NCI-H748 (cell line): ENCODE data around the gene CYP2C19.
A peak's percentile ranks its signal among the peaks of the same experiment; 100 is the strongest.
"Not testable (repeated sequence)": the region's sequence is repeated elsewhere in the genome, so short reads cannot be mapped to it uniquely, and the experiment has no call there.

Experiments
- DNase-seq: peaks from one replicate; lab custom pipeline; 2025; ENCODE audit not compliant: unreplicated experiment; lab: John Stamatoyannopoulos, UW

The CYP2C19 gene

GRCh38 chr10:94762393-94762792 lies at the start of gene CYP2C19:
CYP2C19 (plus strand) TSS chr10:94762681; CDS start chr10:94762706, 25 bp downstream.
- DNase-seq = no peak

DNA sequence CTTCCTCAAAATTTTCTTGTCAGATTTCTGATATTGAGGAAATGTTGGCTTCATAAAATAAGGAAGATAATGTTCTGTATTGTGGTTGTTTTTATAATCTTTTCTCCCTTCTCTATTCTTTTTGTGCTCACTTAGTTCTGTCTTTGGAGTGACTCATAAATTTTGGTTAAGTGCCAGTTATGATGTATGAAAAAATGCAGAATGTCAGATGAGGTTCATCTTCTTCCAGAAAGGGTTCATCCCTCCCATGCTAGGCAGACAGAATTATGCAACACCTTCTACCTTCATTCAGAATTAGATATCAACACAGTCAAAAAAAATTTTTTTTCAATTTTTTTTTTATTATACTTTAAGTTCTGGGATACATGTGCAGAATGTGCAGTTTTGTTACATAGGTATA lies 36.6 kb upstream of the CYP2C19 start:
- no peak for DNase-seq

- DNase-seq = no peak
Observed at GRCh38 chr10:94735197-94735596, 27.3 kb upstream of the CYP2C19 start.

GRCh38 chr10:94738588-94738987 lies 23.9 kb upstream of the CYP2C19 start:
- DNase-seq = no peak

DNA sequence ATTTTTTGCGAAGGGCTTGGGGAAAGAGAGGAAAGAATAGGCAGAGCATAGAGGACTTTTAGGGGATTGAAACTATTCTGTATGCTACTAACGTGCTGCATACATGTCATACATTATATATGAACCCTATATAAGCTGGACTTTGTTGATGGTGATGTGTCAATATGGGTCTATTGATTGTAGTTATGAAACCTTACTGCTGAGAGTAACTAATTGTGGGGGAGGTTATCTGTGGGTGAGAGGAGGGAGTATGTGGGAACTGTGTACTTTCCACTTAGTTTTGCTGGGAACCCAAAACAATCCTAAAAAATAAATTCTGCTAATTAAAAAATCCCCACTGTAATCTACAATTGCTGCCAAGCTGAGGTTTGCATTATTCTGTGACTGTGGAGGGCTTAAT lies 15.3 kb upstream of the CYP2C19 start:
- DNase-seq = no peak

GRCh38 chr10:94747838-94748237 lies 14.6 kb upstream of the CYP2C19 start:
- no peak for DNase-seq

DNA sequence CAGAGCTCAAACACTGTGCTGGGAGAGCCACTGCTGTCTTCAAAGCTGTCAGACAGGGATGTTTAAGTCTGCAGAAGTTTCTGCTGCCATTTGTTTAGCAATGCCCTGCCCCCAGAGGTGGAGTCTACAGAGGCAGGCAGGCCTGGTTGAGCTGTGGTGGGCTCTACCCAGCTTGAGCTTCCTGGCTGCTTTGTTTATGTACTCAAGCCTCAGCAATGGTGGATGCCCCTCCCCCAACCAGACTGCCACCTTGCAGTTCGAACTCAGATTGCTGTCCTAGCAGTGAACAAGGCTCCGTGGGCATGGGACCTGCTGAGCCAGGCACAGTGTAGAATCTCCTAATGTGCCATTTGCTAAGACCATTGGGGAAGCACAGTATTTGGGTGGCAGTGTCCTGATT lies 4.6 kb upstream of the CYP2C19 start:
- DNase-seq = no peak

DNA sequence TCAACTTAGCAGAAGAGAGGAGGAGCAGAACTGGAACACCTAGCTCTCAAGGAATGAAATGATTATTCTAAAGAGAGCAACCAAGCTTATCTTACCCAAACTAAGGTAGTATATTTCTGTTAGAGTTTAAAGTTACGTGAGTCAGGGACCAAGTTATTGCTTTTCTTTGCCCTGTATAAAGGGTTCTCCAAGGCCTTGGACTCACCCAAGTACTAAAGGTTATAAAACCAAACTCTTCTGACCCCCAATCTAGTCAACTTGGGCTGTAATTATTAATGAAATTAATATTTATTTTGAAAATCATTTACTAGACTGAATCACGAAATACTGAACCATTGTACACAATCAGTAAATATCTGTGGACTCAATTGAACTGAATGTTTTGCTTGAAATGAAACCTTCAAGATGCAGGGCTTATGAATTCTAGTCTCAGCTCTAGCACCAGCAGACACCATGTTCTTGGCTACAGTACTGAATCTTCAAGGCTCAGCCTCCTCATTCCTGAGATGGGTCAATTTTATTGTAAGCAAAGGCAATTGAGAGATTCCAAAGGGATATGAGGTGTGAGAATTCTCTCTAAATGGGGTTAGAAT lies 1.8 kb upstream of the CYP2C19 start:
- no peak for DNase-seq

DNA sequence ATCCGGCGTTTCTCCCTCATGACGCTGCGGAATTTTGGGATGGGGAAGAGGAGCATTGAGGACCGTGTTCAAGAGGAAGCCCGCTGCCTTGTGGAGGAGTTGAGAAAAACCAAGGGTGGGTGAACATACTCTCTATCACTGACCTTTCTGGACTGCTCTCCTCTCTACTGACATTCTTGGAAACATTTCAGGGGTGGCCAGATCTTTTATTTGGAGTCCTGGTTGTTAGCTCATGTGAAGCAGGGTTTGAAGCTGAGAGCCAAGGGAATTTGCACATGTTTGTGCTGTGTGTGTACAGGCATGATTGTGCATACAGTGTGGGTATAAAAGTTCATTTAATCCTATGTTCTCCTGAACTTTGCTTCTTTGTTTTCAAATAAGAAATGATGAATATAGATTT lies 12.9 kb downstream of the CYP2C19 start:
- DNase-seq = not testable (repeated sequence)

DNA sequence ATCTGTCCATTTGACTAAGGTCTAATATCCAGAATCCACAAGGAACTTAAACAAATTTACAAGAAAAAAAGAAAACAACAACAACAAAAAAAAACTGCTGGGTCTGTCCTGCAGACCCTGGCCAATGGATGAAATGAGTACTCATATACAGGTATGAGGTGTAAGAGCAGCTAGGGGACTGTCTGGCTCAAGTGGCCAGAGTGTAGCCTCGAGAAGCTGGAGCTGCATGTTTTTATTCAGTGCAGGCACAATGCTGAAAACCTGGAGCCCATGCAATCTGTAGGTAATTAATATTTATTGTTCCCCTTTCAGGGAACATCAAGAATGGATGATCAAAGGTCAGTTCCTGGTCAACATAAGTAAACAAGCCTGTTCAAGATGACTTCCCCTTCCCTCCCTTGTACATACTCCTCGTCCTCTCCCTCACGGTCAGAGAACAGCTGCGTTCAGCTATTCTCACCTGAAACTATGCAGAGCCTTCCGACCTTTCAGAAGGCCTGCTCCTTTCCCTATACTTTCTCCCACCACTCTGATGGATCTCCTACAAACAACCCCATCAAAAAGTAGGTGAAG lies 15.5 kb downstream of the CYP2C19 start:
- peak; percentile 31 for DNase-seq

- DNase-seq = no peak
Observed at GRCh38 chr10:94780844-94781243, 18.4 kb downstream of the CYP2C19 start.

- no peak for DNase-seq
Observed at GRCh38 chr10:94784256-94784655, 21.8 kb downstream of the CYP2C19 start.

- no peak for DNase-seq
Observed at GRCh38 chr10:94785211-94785610, 22.7 kb downstream of the CYP2C19 start.

- DNase-seq = not testable (repeated sequence)
Observed at GRCh38 chr10:94800551-94800950, 38.1 kb downstream of the CYP2C19 start.

GRCh38 chr10:94803307-94803706 lies 40.8 kb downstream of the CYP2C19 start:
- no peak for DNase-seq

- peak; percentile 50 for DNase-seq
Observed at GRCh38 chr10:94830025-94830424, 67.5 kb downstream of the CYP2C19 start.

DNA sequence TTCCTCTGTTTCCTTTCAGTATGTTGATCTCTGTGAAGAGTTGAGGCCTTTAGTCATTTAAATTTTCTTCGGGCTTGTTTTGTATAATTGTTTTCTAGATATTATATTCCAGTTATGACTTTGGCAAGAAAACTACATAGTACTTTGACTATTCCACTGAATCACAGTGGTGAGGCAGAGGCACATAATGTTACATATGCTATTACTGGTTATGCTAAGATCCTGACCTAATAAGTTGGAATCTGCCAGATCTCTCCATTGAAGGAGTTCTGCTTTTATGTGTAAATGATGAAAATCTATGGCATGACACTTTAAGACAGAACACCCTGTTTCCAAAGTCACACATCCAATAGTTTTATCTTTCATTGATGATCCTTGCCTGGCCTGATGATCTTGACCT lies 83.7 kb downstream of the CYP2C19 start:
- no peak for DNase-seq

DNA sequence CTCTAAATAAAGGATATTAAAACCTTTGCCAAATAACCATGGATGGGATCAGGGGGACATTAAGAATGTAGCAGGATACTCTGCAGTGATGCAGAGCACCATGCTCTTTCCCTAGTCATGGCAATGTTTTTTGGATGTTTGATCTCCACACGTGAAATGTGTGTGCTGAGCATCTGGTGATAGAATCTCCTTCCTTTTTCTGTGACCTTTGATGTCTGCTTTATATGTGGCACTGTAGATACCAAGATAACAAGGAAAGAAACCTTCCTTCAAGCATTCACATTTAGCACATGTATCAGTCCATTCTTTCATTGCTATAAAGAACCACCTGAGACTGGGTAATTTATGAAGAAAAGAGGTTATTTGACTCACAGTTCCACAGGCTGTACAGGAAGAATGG lies 88.3 kb downstream of the CYP2C19 start:
- DNase-seq = no peak

DNA sequence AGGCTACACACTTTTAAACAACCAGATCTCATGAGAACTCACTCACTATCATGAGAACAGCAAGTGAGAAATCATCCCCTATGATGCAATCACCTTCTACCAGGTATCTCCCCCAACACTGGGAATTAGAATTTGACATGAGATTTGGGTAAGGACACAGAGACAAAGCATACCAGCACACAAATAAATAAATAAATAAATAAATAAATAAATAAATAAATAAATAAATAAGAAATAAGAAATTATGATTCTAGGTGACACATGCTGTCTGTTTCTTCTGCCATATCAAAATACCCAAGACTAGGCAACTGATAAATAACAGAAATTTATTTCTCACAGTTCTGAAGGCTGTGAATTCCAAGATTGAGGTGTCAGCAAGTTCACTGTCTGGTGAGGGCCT lies 88.8 kb downstream of the CYP2C19 start:
- DNase-seq = no peak

- no peak for DNase-seq
Observed at GRCh38 chr10:94852438-94852837, 90.0 kb downstream of the CYP2C19 start.

- DNase-seq = no peak
Observed at GRCh38 chr10:94853065-94853464, 90.6 kb downstream of the CYP2C19 start.

DNA sequence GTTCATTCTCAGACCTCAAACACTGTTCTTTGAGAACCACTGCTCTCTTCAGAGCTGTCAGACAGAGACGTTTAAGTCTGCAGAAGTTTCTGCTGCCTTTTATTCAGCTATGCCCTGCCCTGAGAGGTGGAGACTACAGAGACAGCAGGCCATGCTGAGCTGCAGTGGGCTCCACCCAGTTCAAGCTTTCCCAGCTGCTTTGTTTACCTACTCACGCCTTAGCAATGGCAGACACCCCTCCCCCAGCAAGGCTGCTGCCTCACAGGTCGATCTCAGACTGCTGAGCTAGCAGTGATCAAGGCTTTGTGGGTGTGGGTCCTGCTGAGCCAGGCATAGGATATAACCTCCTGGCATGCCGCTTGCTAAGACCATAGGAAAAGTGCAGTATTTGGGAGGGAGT lies 95.5 kb downstream of the CYP2C19 start:
- DNase-seq = peak; percentile 54

- no peak for DNase-seq
Observed at GRCh38 chr10:94859086-94859485, 96.6 kb downstream of the CYP2C19 start.
